Karpas-422 (cell line): ENCODE measurements around the gene SLC10A7. TPM values are rescaled to one million over a fixed set of nuclear protein-coding genes. Genes with fewer than 3 reads are reported as not detected.

Experiments
- small RNA-seq: library from RNA; depleted of rRNA; stranded (forward); fragments of <200 nt; gene quantifications from one replicate; pipeline ENCODE3, GENCODE V24; 2014
- total RNA-seq: library from RNA; depleted of rRNA; stranded (reverse); fragments of >200 nt; shearing (Covaris generic); gene quantifications from 2 replicates; pipeline ENCODE4 v1.2.3, GENCODE V29; 2014; ENCODE audit warnings: low replicate concordance; rRNA removed

The SLC10A7 gene
- total RNA-seq, 1 experiment from 2014 or later: 26.6 TPM

Small RNAs within 50 kb of the gene (small RNA-seq; reads per million reads assigned to genes)
- not detected for gene MIR7849

Other genes starting within 250 kb of the SLC10A7 start
- gene POU4F2, start 117.0 kb upstream of the SLC10A7 start, total RNA-seq: not detected in 2 replicates